ENCODE results near the gene PGM3.

Gene PGM3

GRCh38 chr6:83182114-83182513, 11.0 kb downstream of the PGM3 start:
- no peak for DNase-seq

- no peak for DNase-seq
Measured at GRCh38 chr6:83180426-83180950, 12.6 kb downstream of the PGM3 start.

GRCh38 chr6:83176246-83176645, 16.8 kb downstream of the PGM3 start:
- no peak for DNase-seq

GRCh38 chr6:83169511-83169910, 23.6 kb downstream of the PGM3 start:
- DNase-seq, result no peak

GRCh38 chr6:83169106-83169505, 24.0 kb downstream of the PGM3 start:
- DNase-seq, result no peak

- no peak for DNase-seq
Measured at GRCh38 chr6:83168556-83168955, 24.5 kb downstream of the PGM3 start.

GRCh38 chr6:83167726-83168278, 25.3 kb downstream of the PGM3 start:
- DNase-seq, result no peak

GRCh38 chr6:83160167-83160566, 32.9 kb downstream of the PGM3 start:
- DNase-seq, result no peak

GRCh38 chr6:83155794-83156193, 37.3 kb downstream of the PGM3 start:
- DNase-seq, result no peak

GRCh38 chr6:83153883-83154521, 39.1 kb downstream of the PGM3 start:
- DNase-seq, result no peak

GRCh38 chr6:83152913-83153312, 40.2 kb downstream of the PGM3 start:
- DNase-seq, result no peak

GRCh38 chr6:83151114-83151513, 42.0 kb downstream of the PGM3 start:
- no peak for DNase-seq

GRCh38 chr6:83138758-83139157, 54.3 kb downstream of the PGM3 start:
- no peak for DNase-seq

GRCh38 chr6:83138118-83138722, 54.8 kb downstream of the PGM3 start:
- DNase-seq, result no peak

- DNase-seq, result no peak
Measured at GRCh38 chr6:83132121-83132520, 60.9 kb downstream of the PGM3 start.

GRCh38 chr6:83127976-83128375, 65.1 kb downstream of the PGM3 start:
- DNase-seq, result no peak

- DNase-seq, result no peak
Measured at GRCh38 chr6:83127258-83127657, 65.8 kb downstream of the PGM3 start.

- DNase-seq, result no peak
Measured at GRCh38 chr6:83126807-83127206, 66.3 kb downstream of the PGM3 start.

- DNase-seq, result no peak
Measured at GRCh38 chr6:83126223-83126622, 66.8 kb downstream of the PGM3 start.

GRCh38 chr6:83125425-83125824, 67.6 kb downstream of the PGM3 start:
- DNase-seq, result no peak

GRCh38 chr6:83124553-83124952, 68.5 kb downstream of the PGM3 start:
- DNase-seq, result no peak

- DNase-seq, result no peak
Measured at GRCh38 chr6:83119742-83120300, 73.2 kb downstream of the PGM3 start.

GRCh38 chr6:83117802-83118201, 75.3 kb downstream of the PGM3 start:
- no peak for DNase-seq
